DMS53 treated with DMSO at 0.1 percent for 48 hours (cell line): ENCODE measurements around the gene ROCK2.
"Not testable (repeated sequence)": the region's sequence is repeated elsewhere in the genome, so short reads cannot be mapped to it uniquely, and the experiment has no call there.

ENCODE experiments used
- DNase-seq: peaks from one replicate; lab custom pipeline; 2025; ENCODE audit not compliant: unreplicated experiment; lab: John Stamatoyannopoulos, UW

The ROCK2 gene

GRCh38 chr2:11278219-11278618 lies 66.2 kb downstream of the ROCK2 start:
- DNase-seq: no peak

DNA sequence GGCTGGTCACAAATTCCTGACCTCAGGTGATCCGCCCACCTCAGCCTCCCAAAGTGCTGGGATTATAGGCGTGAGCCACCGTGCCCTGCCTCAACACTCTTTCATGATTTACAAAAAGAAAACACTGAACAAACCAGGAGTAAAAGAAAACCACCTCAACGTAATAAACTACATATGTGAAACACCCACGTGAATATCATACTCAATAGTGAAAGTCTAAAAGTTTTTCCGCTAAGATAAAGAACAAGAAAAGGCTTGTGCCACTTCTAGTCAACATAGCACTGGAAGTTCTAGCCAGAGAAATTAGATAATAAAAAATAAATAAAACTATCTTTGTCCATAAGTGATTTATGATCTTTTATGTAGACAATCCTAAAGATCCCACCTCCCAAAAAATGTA lies 68.5 kb downstream of the ROCK2 start:
- DNase-seq: no peak

- DNase-seq: no peak
Observed at GRCh38 chr2:11270891-11271290, 73.5 kb downstream of the ROCK2 start.

GRCh38 chr2:11267931-11268330 lies 76.5 kb downstream of the ROCK2 start:
- DNase-seq: no peak

GRCh38 chr2:11264818-11265217 lies 79.6 kb downstream of the ROCK2 start:
- no peak for DNase-seq

GRCh38 chr2:11264007-11264406 lies 80.4 kb downstream of the ROCK2 start:
- DNase-seq: no peak

DNA sequence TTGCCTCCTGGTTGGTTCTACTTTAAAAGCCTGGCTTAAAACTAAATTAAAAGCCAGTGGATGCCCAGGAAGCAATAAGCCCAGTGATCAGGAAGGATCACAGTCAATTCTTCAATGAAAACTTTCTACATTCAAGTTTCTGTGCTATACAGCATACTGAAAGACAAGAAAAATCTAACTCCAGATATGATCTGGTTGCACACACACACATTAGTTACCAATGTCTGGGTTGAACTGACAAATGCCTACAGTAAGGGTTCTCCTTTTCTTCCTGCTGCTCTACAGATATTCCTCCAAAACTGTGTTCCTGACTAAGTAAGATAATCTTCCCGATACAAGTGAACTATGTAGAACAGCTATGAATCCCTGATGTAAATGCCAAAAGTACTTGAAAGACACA lies 81.3 kb downstream of the ROCK2 start:
- no peak for DNase-seq

GRCh38 chr2:11262438-11262837 lies 82.0 kb downstream of the ROCK2 start:
- not testable (repeated sequence) for DNase-seq

DNA sequence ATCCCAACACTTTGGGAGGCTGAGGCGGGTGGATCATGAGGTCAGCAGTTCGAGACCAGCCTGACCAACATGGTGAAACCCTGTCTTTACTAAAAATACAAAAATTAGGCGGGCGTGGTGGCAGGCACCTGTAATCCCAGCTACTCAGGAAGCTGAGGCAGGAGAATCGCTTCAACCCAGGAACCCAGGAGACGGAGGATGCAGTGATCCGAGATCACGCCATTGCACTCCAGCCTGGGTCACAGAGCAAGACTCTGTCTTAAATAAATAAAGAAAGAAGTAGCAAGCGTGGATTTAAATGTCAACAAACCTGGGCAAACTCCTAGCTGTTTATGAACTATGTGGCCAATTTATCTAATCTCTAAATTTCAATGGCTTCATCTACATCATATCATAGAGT lies 82.9 kb downstream of the ROCK2 start:
- not testable (repeated sequence) for DNase-seq

GRCh38 chr2:11260979-11261378 lies 83.5 kb downstream of the ROCK2 start:
- DNase-seq: no peak

- DNase-seq: no peak
Observed at GRCh38 chr2:11257964-11258363, 86.5 kb downstream of the ROCK2 start.

DNA sequence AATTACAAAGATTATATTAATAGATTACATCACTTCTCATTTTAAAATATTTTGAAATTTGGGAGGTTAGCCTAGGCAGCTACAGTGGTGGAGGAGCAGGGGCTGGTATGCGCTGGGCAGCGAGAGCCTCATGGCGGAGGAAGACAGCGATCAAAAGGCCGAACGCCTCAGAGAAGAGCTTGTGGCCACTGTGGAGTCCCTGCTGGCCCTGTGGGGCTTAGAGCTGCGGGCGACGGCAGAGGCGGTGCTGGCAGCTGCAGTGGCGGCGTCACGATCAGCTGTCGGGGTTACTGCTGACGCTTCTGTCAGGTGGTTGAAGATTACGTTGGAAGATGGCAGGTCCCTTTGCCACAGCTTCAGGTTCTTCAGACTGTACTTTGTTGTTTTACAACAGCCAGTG lies 87.4 kb downstream of the ROCK2 start:
- DNase-seq: no peak

GRCh38 chr2:11256166-11256565 lies 88.3 kb downstream of the ROCK2 start:
- no peak for DNase-seq

DNA sequence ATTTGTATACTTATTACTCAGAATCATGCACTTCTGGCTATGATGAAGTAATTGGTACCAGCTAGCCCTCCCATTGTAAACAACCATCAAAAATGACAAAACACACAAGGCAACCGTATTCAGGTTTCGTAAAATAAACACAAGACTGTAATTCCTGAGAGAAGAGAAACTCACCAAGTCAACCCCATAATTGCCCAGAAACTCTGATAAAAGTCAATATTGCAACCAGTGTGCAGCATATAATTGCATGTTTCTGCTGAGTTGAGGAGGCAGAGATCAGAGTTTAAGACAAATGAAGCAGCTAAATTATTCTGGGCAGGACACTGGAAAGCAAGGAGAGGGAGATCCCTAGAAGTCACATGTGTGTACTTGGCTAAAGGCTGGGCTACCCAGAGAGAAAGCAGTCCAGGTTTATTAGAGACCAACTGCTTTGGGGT lies 90.3 kb downstream of the ROCK2 start:
- DNase-seq: no peak

DNA sequence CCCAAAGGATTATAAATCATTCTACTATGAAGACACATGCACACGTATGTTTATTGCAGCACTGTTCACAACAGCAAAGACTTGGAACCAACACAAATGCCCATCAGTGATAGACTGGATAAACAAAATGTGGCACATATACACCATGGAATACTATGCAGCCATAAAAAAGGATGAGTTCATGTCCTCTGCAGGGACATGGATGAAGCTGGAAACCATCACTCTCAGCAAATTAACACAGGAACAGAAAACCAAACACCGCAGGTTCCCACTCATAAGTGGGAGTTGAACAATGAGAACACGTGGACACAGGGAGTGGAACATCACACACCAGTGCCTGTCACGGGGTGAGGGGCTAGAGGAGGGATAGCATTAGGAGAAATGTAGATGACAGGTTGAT lies 92.0 kb downstream of the ROCK2 start:
- not testable (repeated sequence) for DNase-seq

GRCh38 chr2:11250400-11251196 lies 93.8 kb downstream of the ROCK2 start:
- DNase-seq: no peak

GRCh38 chr2:11245322-11245721 lies 99.1 kb downstream of the ROCK2 start:
- no peak for DNase-seq

DNA sequence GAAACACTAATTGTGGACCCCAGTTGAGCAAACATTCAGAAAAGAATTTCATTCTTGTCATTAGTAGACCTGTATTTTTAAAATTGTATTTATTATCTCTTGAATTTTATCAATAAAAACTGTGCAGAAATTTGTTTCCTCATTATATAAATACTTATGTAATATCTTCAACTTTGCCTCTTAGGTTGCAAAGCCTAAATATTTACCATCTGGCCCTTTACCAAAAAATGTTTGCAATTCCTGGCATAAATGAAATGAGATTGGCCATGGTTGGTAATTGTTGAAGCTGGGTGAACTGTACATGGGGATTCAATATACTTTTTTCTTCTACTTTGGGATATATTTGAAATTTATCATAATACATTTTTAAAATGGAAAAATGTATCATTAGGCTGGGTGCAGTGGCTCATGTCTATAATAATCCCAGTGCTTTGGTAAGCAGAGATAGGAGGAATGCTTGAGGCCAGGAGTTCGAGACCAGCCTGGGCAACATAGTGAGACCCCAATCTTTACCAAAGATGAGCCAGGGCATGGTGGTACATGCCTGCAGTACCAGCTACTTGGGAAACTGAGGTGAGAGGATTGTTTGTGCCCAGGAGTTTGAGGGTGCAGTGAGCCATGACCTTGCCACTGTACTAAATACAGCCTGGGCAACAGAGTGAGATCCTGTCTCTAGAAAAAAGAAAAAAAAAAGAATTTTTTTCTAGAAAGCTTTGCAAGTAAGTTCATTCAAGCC lies 100.2 kb downstream of the ROCK2 start:
- no peak for DNase-seq

- DNase-seq: no peak
Observed at GRCh38 chr2:11243512-11243911, 100.9 kb downstream of the ROCK2 start.

DNA sequence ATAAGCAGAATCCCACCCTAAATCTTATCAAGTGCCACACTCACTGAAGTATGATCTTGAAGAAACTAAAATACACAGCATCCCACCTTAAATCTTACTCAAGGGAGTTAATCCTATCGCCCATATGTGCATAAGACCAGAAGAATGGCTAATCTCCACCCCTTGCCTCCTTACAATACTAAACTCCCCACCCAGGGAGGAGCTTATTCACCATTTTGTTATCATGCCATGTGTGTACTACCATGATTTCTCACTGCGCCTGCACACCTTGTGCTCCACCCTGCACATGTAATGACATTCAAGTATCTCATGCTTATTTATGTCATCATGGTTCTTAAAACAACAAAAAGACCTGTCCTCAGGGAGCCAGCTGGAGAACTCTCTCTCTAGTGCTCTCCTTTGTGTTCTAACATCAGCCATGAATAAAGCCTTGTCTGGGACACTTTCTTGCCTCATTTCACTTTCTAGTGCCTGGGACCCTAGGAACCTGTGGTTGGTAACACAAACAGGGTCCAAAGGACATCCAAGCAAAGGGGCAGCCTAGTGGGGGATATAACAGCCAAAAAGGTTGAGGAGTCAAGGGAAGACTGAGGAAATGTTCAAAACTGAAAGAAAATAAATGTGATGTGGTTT lies 101.8 kb downstream of the ROCK2 start:
- no peak for DNase-seq

- DNase-seq: no peak
Observed at GRCh38 chr2:11241412-11242203, 102.8 kb downstream of the ROCK2 start.
